ENCODE measurements around the gene SZRD1. TPM values are rescaled to one million over a fixed set of nuclear protein-coding genes. Genes with fewer than 3 reads are reported as not detected.

Gene SZRD1
- total RNA-seq, 1 donor from 2014 or later = 200 TPM

DNA sequence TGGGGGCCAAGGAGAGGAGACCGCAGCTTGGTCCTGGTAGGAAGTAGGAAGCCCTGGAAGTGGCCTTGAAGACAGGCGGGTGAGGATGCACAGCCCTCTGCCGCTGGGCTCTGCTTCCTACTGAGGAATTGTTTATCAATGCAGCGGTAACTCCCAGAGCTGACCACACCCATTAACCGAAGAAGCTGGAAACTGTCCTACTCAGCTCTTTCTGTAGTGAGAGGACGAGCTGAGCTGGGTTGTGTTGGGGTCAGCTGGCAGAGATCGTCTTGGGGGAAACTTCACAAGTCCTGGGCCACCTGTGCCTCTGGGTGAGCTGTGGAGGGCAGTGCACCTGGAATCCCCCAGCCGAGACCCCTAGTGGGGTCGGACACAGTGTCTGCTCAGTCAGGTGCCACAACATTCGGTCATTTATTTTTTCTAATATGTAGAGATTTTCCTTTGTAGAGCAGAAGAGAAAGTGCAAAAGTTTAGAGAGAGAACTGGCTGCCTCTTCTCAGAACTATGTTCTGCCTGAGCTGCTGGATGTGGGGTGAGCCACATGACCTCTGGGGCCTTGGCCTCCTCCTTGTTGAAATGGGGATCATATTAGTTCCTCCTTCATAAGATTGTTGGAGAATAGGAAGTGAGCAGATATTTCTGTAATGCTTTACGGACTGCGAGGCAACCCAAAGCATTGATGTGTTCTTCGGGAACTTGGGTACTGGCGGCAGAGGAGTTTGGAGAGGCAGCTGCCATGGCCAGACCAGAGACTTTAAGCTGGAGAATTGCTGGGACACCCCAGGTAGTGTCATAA is 77.1 kb downstream of the SZRD1 start:
- no peaks in the 10 kb centered on the region for H3K27me3 Mint-ChIP-seq
- H3K4me3 Mint-ChIP-seq = no peak overlapping the region
- no peaks in the 10 kb centered on the region for H3K9me3 Mint-ChIP-seq
- H3K27ac Mint-ChIP-seq = peak overlapping the region; percentile 61
- H3K36me3 Mint-ChIP-seq (ENCODE audit: low read depth) = peaks cover 54% of the 10 kb centered on the region
- DNase-seq = no peak
- intact Hi-C loops (cut with micrococcal nuclease) = loop anchor here (5.0 kb wide), 1 partner anchor 53 kb away; no protein-coding TSS in a partner anchor
- peaks cover 26% of the 10 kb centered on the region for H3K4me1 Mint-ChIP-seq

- Mint-ChIP-seq H3K27ac (no peak overlapping the region), H3K36me3 (ENCODE audit: low read depth) (peaks cover 63% of the 10 kb centered on the region)
These were observed 78.0 kb downstream of the SZRD1 start for GRCh38 chr1:16445052-16445451.

DNA sequence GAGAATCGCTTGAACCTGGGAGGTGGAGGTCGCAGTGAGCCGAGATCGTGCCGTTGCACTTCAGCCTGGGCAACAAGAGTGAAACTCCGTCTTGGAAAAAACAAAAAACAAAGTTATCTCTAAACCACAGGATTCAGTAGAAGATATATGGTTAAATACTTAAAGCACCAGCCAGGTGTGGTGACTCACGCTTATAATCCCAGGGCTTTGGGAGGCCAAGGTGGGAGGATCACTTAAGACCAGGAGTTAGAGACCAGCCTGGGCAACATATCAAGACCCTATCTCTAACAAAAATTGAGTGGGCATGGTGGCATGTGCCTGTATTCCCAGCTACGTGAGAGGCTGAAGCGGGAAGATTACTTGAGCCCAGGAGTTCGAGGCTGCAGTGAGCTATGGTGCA is 79.1 kb downstream of the SZRD1 start:
- Mint-ChIP-seq H3K27ac (no peak overlapping the region), H3K27me3 (no peaks in the 10 kb centered on the region), H3K4me3 (no peak overlapping the region), H3K4me1 (peaks cover 33% of the 10 kb centered on the region), H3K9me3 (no peaks in the 10 kb centered on the region), H3K36me3 (ENCODE audit: low read depth) (peaks cover 67% of the 10 kb centered on the region)
- intact Hi-C loops (cut with micrococcal nuclease) = no loop called here
- DNase-seq = no peak

More at GRCh38 chr1:16445052-16445451, 78.0 kb downstream of the SZRD1 start:
- intact Hi-C loops (cut with micrococcal nuclease) = no loop called here
- Mint-ChIP-seq H3K4me3 (no peak overlapping the region), H3K4me1 (peaks cover 33% of the 10 kb centered on the region), H3K9me3 (no peaks in the 10 kb centered on the region), H3K27me3 (no peaks in the 10 kb centered on the region)
- no peak for DNase-seq

DNA sequence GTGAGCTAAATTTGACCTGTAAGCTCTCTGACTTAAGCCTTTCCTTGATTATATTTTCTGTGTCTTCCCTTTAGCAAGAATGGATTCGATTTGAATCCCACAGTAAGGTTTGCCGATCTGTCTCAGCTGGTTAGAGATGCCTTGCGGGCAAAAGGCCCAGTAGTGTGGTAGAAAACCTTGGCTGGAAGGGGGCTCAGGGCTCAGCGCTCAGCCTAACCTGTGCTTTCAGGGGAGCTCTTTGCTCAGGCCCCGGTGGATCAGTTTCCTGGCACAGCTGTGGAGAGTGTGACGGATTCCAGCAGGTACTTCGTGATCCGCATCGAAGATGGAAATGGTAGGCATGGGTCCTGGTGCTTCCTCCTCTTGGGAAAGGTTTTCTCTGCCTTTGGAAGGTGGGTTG is 80.6 kb downstream of the SZRD1 start:
- no peak for DNase-seq
- Mint-ChIP-seq H3K9me3 (no peaks in the 10 kb centered on the region), H3K27ac (no peak overlapping the region), H3K36me3 (ENCODE audit: low read depth) (peaks cover 75% of the 10 kb centered on the region), H3K4me1 (peaks cover 27% of the 10 kb centered on the region), H3K4me3 (no peak overlapping the region), H3K27me3 (no peaks in the 10 kb centered on the region)
- intact Hi-C loops (cut with micrococcal nuclease) = no loop called here

Other genes starting within 250 kb of the SZRD1 start
- gene EPHA2, start 211.2 kb upstream of the SZRD1 start, total RNA-seq = not detected in 2 replicates
- gene ARHGEF19, start 154.6 kb upstream of the SZRD1 start, total RNA-seq = 8.5 and 8.8 TPM in 2 replicates
- gene CPLANE2, start 130.1 kb upstream of the SZRD1 start, total RNA-seq = 4.8 and 6.1 TPM in 2 replicates
- 20.4 and 20.8 TPM in 2 replicates for gene FBXO42, start 14.8 kb upstream of the SZRD1 start, total RNA-seq
- not detected in 2 replicates for gene SPATA21, start 70.2 kb downstream of the SZRD1 start, total RNA-seq
- gene NECAP2, start 73.5 kb downstream of the SZRD1 start, total RNA-seq = 74.1 and 76.8 TPM in 2 replicates
- 1,962 and 2,189 TPM in 2 replicates for gene RNU1-1, start 147.0 kb downstream of the SZRD1 start, total RNA-seq
- 4.2 and 5.1 TPM in 2 replicates for gene NBPF1, start 246.3 kb downstream of the SZRD1 start, total RNA-seq